Mesenchymal stem cell (in vitro differentiated cells and primary cell): ENCODE data around the gene DAAM2.

Experiments used
- DNase-seq: peaks from one replicate; pipeline ENCODE4 v3.0.0-alpha.2; 2013
- H2AFZ ChIP-seq: one replicate; pipeline ENCODE4 v1.6.1; 2013; ENCODE audit warnings: low read depth, mild to moderate bottlenecking, control low read depth, inconsistent platforms, low read length, moderate library complexity
- H2AK5ac ChIP-seq: 2 replicates; pipeline ENCODE4 v1.6.1; 2013; ENCODE audit warnings: low read length, moderate library complexity, mild to moderate bottlenecking, inconsistent platforms; ENCODE audit not compliant: severe bottlenecking
- H2BK120ac ChIP-seq: one replicate; pipeline ENCODE4 v1.6.1; 2013; ENCODE audit warnings: low read depth, mild to moderate bottlenecking, inconsistent platforms, low read length, moderate library complexity
- H2BK12ac ChIP-seq, 2 experiments: one replicate each; pipeline ENCODE4 v1.6.1; 2013; ENCODE audit warnings: inconsistent platforms in 2 of 2, low read length in 2 of 2, mild to moderate bottlenecking in 2 of 2, moderate library complexity in 2 of 2, control low read depth in 1 of 2
- H2BK15ac ChIP-seq: one replicate; pipeline ENCODE4 v1.6.1; 2013; ENCODE audit warnings: mild to moderate bottlenecking, low read depth, inconsistent platforms; ENCODE audit not compliant: poor library complexity, severe bottlenecking
- H2BK5ac ChIP-seq: 2 replicates; pipeline ENCODE4 v1.6.1; 2013; ENCODE audit warnings: low read depth, mild to moderate bottlenecking, low read length, control low read depth, inconsistent platforms; ENCODE audit not compliant: poor library complexity, severe bottlenecking
- H3K14ac ChIP-seq, 2 experiments: one replicate each; pipeline ENCODE4 v1.6.1; 2013; ENCODE audit warnings: inconsistent platforms in 2 of 2, low read length in 2 of 2, control low read depth in 1 of 2, mild to moderate bottlenecking in 1 of 2, moderate library complexity in 1 of 2
- H3K18ac ChIP-seq, 2 experiments: one replicate each; pipeline ENCODE4 v1.6.1; 2013; ENCODE audit warnings: inconsistent platforms in 2 of 2, low read length in 2 of 2, control low read depth in 1 of 2, low read depth in 1 of 2, mild to moderate bottlenecking in 1 of 2
- H3K23ac ChIP-seq, 2 experiments: one replicate each; pipeline ENCODE4 v1.6.1; 2013; ENCODE audit warnings: inconsistent platforms in 2 of 2, low read length in 2 of 2, mild to moderate bottlenecking in 2 of 2, moderate library complexity in 2 of 2, control low read depth in 1 of 2
- H3K27ac ChIP-seq: 2 replicates; pipeline ENCODE4 v1.5.1; 2013; ENCODE audit warnings: mild to moderate bottlenecking, moderate library complexity, low read length, control low read depth, inconsistent platforms; ENCODE audit not compliant: poor library complexity, severe bottlenecking
- H3K27me3 ChIP-seq, 2 experiments: 2 replicates each; pipeline versions ENCODE4 v1.6.1 to v1.7.0; 2013; ENCODE audit warnings: low read length in 2 of 2, mild to moderate bottlenecking in 2 of 2, moderate library complexity in 2 of 2, control low read depth in 1 of 2, inconsistent platforms in 1 of 2; ENCODE audit not compliant: control insufficient read depth in 1 of 2, insufficient read depth in 1 of 2
- H3K36me3 ChIP-seq, 2 experiments: 2 replicates each; pipeline versions ENCODE4 v1.6.1 to v1.7.0; 2013; ENCODE audit warnings: low read length in 2 of 2, control low read depth in 1 of 2, inconsistent platforms in 1 of 2, low read depth in 1 of 2, mild to moderate bottlenecking in 1 of 2; ENCODE audit not compliant: insufficient read depth in 2 of 2, control insufficient read depth in 1 of 2
- H3K4ac ChIP-seq, 2 experiments: one replicate each; pipeline ENCODE4 v1.6.1; 2013; ENCODE audit warnings: inconsistent platforms in 2 of 2, low read length in 2 of 2, mild to moderate bottlenecking in 2 of 2, moderate library complexity in 2 of 2, control low read depth in 1 of 2, low read depth in 1 of 2
- H3K4me1 ChIP-seq: 2 replicates; pipeline ENCODE4 v1.6.1; 2013; ENCODE audit warnings: low read depth, low read length, control low read depth; ENCODE audit not compliant: control insufficient read depth, insufficient read depth
- H3K4me2 ChIP-seq: 2 replicates; pipeline ENCODE4 v1.6.1; 2013; ENCODE audit warnings: low read length, mild to moderate bottlenecking, inconsistent platforms; ENCODE audit not compliant: poor library complexity, severe bottlenecking
- H3K4me3 ChIP-seq, 2 experiments: 2 replicates each; pipeline versions ENCODE4 v1.5.1 to v1.7.0; 2013; ENCODE audit warnings: low read length in 2 of 2, mild to moderate bottlenecking in 2 of 2, control low read depth in 1 of 2, low read depth in 1 of 2; ENCODE audit not compliant: insufficient read depth in 1 of 2
- H3K79me1 ChIP-seq: replicated peaks from 2 replicates; pipeline ENCODE4 v1.6.1; 2013; ENCODE audit warnings: mild to moderate bottlenecking, control low read depth, low read length, inconsistent platforms; ENCODE audit not compliant: poor library complexity, severe bottlenecking
- H3K9ac ChIP-seq: 2 replicates; pipeline ENCODE4 v1.7.0; 2013; ENCODE audit warnings: mild to moderate bottlenecking, low read length, moderate library complexity
- H3K9me3 ChIP-seq: 2 replicates; pipeline ENCODE4 v1.7.0; 2013; ENCODE audit warnings: mild to moderate bottlenecking, low read length; ENCODE audit not compliant: control insufficient read depth
- H4K8ac ChIP-seq: one replicate; pipeline ENCODE4 v1.6.1; 2013; ENCODE audit warnings: inconsistent platforms, mild to moderate bottlenecking, low read length, moderate library complexity
- H4K91ac ChIP-seq: one replicate; pipeline ENCODE4 v1.6.1; 2013; ENCODE audit warnings: mild to moderate bottlenecking, low read length, inconsistent platforms
- WGBS: methylation state at CpG from one replicate; pipeline ENCODE4 v1.1.7; 2013; ENCODE audit warnings: mixed read lengths; 5-methylcytosine and 5-hydroxymethylcytosine counted together

DAAM2 gene

DNA sequence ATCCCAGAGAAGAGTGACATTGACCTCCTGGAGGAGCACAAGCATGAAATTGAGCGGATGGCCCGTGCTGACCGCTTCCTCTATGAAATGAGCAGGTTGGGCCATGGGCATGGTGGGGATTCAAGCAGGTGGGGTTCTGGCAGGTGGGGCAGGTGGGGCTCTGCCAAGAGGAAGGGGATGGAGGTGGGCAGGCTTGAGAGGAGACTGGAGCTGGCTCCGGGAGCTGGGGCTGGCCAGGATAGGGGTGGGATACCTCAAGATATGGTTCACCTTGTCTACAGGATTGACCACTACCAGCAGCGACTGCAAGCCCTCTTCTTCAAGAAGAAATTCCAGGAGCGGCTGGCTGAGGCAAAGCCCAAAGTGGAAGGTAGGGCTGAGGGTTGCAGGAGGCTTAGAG lies 99.2 kb downstream of the DAAM2 start:
- H3K27me3 ChIP-seq: no peaks in the 10 kb centered on the region
- H3K14ac ChIP-seq: peak overlapping the region in 1 of 2 experiments; percentile 55
- peak overlapping the region; percentile 91 for H4K91ac ChIP-seq
- no peak overlapping the region for H2AFZ ChIP-seq
- H2AK5ac ChIP-seq: peak overlapping the region; percentile 99
- no peaks in the 10 kb centered on the region for H3K9me3 ChIP-seq
- H3K79me1 ChIP-seq: no peaks in the 10 kb centered on the region
- H4K8ac ChIP-seq: peak overlapping the region; percentile 56
- H3K4me3 ChIP-seq: no peak overlapping the region
- peak overlapping the region in 1 of 2 experiments; percentile 37 for H3K18ac ChIP-seq
- H2BK120ac ChIP-seq: no peak overlapping the region
- 97% methylated on average over 6 of the region's 6 CpGs for WGBS
- DNase-seq: no peak
- H3K23ac ChIP-seq: no peak overlapping the region
- peaks cover 28% of the 10 kb centered on the region for H3K4me1 ChIP-seq
- no peak overlapping the region for H3K4ac ChIP-seq
- H2BK15ac ChIP-seq: peak overlapping the region; percentile 74
- no peak overlapping the region for H3K27ac ChIP-seq
- H3K36me3 ChIP-seq: peaks cover 0 to 5% of the 10 kb centered on the region in 2 experiments
- no peak overlapping the region for H3K9ac ChIP-seq
- peak overlapping the region; percentile 9 to 40 for H2BK12ac ChIP-seq
- no peak overlapping the region for H2BK5ac ChIP-seq
- H3K4me2 ChIP-seq: no peak overlapping the region

DNA sequence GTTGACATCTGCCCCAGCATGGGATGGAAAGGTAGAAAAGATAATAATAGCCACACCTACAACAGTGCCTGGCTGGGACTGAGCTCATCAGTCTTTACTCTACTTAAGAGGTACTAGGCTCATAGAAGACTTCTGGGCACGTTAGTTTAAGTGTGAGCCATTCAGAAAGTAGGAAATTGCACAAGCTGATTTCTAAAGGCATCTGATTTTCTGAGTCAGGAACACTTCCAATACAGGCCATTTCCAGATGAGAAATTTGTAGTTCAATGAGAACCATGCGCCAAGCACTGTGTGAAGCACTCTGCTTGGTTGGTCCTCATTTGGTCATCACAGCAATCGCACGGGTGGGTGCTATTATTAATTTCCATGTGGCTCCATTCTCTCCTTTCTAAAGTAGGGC lies 99.8 kb downstream of the DAAM2 start:
- Histone ChIP-seq H3K14ac (no peak overlapping the region), H3K36me3 (peaks cover 3 to 12% of the 10 kb centered on the region in 2 experiments), H3K79me1 (no peaks in the 10 kb centered on the region), H3K23ac (no peak overlapping the region), H2BK5ac (no peak overlapping the region), H3K9ac (peak overlapping the region; percentile 22), H2AK5ac (peak overlapping the region; percentile 82), H3K4me2 (no peak overlapping the region), H3K4me3 (no peak overlapping the region), H2BK120ac (no peak overlapping the region), H3K9me3 (no peaks in the 10 kb centered on the region), H3K4me1 (peaks cover 22% of the 10 kb centered on the region), H3K18ac (peak overlapping the region in 1 of 2 experiments; percentile 58), H2AFZ (no peak overlapping the region), H4K8ac (peak overlapping the region; percentile 56), H2BK12ac (peak overlapping the region in 1 of 2 experiments; percentile 7), H4K91ac (peak overlapping the region; percentile 20), H3K27ac (no peak overlapping the region), H3K4ac (no peak overlapping the region), H2BK15ac (no peak overlapping the region), H3K27me3 (no peaks in the 10 kb centered on the region)
- 76% methylated on average over 4 of the region's 4 CpGs for WGBS
- peak; percentile 42 for DNase-seq

DNA sequence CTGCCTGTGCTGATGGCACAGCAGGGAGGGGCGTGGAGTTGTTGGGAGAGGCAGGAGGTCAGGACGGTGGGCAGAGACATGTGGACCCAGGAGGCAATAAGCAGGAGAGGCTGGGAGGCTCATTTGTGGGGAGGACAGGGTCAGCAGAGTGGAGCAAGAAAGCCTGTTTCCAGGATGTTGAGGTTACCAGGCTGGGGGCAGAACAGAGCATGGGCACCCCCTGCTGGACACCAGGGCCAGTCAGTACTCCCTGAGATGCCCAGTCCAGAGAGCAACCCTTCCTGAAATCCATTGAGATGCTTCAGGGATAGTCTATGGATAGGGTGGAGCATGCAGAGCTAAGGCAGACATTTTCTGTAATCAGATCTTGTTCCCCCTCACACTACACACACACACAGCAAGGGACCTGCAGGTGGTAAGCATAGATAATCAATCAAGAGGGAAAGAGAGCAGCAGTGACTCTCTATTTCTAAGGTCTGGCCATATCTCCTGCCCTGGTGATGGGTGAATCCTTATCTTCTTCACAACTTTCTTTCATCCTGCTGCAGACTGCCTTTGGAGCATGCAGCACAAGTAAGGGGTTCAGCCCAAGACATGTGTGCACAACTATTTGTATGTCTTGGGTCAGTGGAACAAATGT lies 100.4 kb downstream of the DAAM2 start:
- Histone ChIP-seq H2BK120ac (no peak overlapping the region), H3K4me3 (no peak overlapping the region), H3K23ac (no peak overlapping the region), H3K27ac (peak overlapping the region; percentile 7), H4K91ac (peak overlapping the region; percentile 20), H3K9me3 (no peaks in the 10 kb centered on the region), H2BK12ac (peak overlapping the region in 1 of 2 experiments; percentile 7), H4K8ac (no peak overlapping the region), H3K18ac (peak overlapping the region; percentile 6 to 58), H3K4me2 (no peak overlapping the region), H3K9ac (peak overlapping the region; percentile 22), H2AFZ (no peak overlapping the region), H2BK5ac (no peak overlapping the region), H3K36me3 (peaks cover 8 to 12% of the 10 kb centered on the region in 2 experiments), H3K4ac (peak overlapping the region in 1 of 2 experiments; percentile 3), H3K79me1 (no peaks in the 10 kb centered on the region), H2AK5ac (peak overlapping the region; percentile 82), H2BK15ac (peak overlapping the region; percentile 6), H3K27me3 (no peaks in the 10 kb centered on the region), H3K14ac (peak overlapping the region in 1 of 2 experiments; percentile 37), H3K4me1 (peaks cover 18% of the 10 kb centered on the region)
- peak; percentile 70 for DNase-seq
- WGBS: 51% methylated on average over 2 of the region's 2 CpGs

DNA sequence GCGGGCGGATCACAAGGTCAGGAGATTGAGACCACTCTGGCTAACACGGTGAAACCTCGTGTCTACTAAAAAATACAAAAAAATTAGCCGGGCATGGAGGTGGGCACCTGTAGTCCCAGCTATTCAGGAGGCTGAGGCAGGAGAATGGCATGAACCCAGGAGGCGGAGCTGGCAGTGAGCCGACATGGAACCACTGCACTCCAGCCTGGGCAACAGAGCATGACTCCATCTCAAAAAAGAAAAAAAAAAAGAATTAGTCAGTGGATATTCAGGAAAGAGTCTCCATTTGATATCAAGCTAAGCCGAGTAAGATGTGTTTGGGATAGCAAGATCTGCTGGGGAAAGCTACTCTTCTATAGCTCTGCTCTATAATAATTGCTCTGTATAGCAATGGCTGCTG lies 101.1 kb downstream of the DAAM2 start:
- no peak overlapping the region for H3K27ac ChIP-seq
- no peak overlapping the region for H2AFZ ChIP-seq
- H3K18ac ChIP-seq: no peak overlapping the region
- no peak overlapping the region for H2BK12ac ChIP-seq
- H4K91ac ChIP-seq: no peak overlapping the region
- no peaks in the 10 kb centered on the region for H3K9me3 ChIP-seq
- no peaks in the 10 kb centered on the region for H3K27me3 ChIP-seq
- H3K36me3 ChIP-seq: peaks cover 11 to 12% of the 10 kb centered on the region in 2 experiments
- no peak overlapping the region for H2BK15ac ChIP-seq
- H2BK120ac ChIP-seq: no peak overlapping the region
- WGBS: 95% methylated on average over 7 of the region's 8 CpGs
- H3K4me2 ChIP-seq: no peak overlapping the region
- H3K4me1 ChIP-seq: peaks cover 13% of the 10 kb centered on the region
- DNase-seq: no peak
- H3K4ac ChIP-seq: no peak overlapping the region
- H2AK5ac ChIP-seq: no peak overlapping the region
- H3K23ac ChIP-seq: no peak overlapping the region
- no peak overlapping the region for H3K9ac ChIP-seq
- no peak overlapping the region for H3K14ac ChIP-seq
- no peak overlapping the region for H4K8ac ChIP-seq
- H2BK5ac ChIP-seq: no peak overlapping the region
- no peaks in the 10 kb centered on the region for H3K79me1 ChIP-seq
- H3K4me3 ChIP-seq: no peak overlapping the region
